Stimulated activated CD4-positive, alpha-beta T cell treated with anti-CD3 and anti-CD28 coated beads, Interleukin-4, amount 100 ng/mL, for 4 hours (primary cell): ENCODE measurements around the gene FBF1.
A peak's percentile ranks its signal among the peaks of the same experiment; 100 is the strongest.

ENCODE experiments used
- DNase-seq, 2 experiments: peaks; one replicate each; pipeline ENCODE4 v3.0.0-alpha.2; 2020

FBF1 gene

DNA sequence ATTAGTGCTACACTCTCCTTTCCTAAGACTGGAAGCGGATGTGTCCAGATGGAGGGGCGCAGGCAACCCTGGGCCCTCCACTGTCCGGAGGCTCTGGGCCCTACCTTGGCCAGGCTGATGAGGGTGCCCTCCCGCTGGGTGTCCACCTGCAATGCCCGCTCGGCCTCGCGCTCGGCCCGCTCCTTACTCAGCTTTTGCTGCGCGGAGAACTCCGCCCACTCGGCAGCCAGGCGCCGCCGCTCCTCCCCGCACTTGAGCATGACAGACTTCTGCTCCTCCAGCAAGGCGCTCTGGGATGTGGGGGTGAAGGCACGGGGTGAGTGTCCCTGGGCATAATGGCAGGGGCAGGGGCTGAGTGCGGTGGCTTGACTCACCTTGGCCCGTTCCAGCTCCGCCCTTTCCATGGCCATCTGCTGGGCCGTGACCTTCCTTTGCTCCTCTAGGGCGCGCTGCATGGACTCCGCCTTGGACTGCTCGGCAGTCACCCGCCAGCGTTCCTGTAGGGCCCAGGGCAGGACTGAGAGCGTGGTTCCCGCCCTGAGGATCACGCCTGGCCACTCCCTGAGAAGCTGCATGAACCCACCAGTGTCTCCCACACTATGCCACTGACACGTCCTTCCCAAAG, 26.1 kb downstream of the FBF1 start:
- no peak for DNase-seq

DNA sequence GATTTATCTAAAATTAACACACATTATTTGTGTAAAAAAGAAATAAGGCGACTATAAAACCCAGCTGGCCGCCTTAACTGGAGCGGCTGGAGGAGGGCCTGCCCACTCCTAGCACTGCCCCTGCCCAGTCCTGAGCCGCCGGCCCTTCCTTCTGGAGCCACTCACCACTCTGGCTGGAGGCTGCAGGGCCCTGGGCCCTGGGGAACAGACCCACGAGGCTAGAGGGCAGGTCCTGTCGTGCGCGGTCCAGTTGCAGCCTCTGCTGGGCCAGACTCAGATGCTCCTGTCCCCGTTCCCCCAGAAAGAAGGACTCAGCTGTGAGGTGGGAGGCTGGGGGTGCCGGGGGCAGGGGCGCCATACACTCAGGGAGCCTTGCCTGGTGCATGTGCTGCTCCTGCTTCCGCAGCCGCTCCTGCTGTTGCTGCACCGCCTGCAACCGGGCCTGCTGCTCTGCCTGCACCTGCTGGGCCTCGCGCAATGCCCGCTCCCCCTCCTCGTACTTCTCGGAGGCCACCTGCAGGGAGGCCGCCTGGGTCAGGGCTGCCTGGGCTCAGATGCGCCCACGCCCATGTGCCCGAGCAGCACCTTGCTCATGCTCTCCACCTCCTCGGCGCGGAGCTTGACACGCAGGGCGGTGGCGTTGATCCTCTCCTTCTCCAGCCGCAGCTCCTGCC, 27.2 kb downstream of the FBF1 start:
- DNase-seq, result no peak

DNA sequence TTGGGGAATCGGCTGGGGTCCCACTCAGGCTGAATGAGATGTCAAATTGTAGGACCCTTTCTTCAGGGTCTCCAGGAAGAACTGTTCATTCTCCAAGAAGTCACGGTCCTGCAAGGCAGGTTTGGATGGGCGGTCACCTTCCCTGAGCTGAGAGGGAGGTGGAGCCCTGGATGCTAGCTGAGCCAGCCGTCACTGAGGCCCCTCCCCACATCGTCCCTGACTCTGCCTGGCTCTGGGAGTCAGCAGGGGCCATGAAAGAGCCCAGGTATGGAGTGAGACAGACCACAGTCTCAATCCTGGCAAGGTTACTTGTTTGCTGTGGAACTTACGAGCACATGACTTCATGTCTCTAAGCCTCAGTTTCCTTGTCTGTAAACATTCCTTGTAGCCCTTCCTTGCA, 30.1 kb downstream of the FBF1 start:
- DNase-seq, result no peak

DNA sequence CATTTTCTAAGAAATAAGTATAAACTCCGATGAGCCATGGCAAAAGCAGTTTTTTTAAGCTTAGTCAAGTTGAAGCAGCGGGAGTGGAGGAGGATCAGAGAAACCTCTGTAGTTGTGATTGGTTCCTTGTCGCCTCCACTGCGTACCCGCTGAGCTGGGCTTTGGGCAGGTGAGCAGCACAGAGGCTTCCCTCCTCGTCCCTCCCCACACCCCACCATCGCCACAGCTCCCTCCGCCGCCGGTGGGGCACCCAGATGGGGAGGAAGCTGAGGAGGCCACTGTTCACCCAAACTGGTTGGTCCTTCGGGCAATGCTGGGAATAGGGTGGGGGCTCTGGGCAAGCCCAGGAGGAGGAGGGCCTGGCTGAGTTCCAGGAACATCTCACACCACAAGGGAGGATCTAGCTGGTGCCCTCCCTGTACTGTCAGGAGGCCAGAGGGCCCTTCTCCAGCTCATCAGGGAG, 31.0 kb downstream of the FBF1 start:
- no peak for DNase-seq

DNA sequence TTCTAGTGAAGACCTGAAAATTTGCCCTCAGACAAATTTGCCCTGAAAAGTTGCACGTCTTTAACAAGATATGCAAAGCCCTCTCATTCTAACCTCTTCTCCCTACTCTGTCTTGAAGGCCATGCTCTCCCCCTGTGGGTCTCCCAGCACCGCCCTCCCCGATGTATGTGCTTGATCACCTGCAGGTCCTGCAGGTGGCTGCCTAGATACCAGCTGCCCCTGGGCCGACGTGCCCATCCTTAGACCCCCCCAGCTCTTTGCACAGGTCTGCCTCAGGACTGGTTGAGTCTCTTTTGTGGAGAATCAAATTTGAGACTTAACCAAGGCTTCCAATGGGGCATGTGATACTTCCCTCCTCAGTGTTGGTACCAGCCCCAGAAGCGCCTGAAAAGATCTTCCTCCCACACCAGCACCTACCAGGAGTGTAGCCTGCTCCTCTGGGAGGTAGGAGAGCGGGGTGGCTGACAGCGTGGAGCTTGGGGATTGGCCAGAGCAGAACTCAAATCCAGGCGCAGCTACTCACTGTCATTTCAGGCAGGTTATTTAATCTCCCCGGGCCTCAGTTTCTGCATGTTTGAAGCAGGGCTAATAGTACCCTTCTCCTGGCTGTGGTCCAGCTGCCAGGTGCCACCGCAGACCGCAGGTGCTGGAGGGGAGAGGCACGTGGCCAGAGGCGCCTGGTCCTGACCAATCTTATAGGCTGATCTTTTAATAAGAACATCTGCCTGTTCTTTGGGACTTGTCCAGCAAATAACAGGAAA, 31.6 kb downstream of the FBF1 start:
- DNase-seq, result no peak

DNA sequence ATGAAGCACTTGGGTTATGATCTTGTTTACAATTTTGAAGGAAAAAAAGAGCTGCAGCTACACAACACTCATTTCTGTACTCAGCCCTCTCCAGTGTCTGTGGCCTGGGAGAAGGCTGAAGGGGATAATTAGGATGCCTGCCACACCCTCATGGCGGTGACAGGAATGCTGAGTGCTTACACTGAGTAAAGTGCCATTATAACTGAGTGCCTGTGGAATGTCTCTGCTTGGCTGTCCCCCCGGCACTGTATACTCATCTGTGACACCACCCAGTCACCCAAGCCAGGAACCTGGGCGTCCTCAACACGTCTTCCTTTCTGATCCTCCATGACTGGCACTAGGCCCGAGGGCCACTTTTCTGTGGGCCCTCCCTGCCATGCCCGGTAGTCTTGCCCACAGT, 32.6 kb downstream of the FBF1 start:
- no peak for DNase-seq

DNA sequence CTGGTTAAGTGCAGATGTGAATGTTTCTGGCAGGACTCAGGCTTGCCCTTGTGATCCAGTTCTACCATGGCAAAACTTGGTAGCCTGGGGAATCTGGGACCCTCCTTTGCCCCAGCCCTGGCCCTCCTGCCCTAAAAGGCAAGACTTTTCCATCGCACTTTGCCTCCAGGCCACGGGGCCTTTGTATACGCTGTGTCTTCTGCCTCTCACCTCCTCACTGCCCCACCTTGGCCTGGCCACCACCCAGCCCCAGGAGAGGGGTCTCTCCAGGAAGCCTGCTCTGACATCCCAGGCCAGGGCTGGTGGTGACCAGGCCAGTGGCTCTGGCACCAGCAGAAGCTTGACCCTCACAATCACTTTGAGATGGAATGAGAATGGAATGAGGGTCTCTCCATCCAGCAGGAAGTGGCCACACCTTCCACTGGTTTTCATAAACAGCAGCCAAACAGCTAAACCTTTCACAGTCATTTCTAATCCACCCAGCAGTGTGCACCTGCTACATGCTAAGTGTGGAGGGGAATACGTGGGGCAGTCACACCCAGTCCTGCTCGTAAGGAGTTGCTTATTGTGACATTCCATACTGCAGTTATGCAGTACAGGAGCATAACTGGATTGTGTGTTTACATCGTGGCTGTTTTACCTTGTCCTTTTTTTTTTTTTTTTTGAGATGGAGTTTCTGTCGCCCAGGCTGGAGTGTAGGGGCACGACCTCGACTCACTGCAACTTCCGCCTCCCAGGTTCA, 34.5 kb downstream of the FBF1 start:
- DNase-seq, result no peak

DNA sequence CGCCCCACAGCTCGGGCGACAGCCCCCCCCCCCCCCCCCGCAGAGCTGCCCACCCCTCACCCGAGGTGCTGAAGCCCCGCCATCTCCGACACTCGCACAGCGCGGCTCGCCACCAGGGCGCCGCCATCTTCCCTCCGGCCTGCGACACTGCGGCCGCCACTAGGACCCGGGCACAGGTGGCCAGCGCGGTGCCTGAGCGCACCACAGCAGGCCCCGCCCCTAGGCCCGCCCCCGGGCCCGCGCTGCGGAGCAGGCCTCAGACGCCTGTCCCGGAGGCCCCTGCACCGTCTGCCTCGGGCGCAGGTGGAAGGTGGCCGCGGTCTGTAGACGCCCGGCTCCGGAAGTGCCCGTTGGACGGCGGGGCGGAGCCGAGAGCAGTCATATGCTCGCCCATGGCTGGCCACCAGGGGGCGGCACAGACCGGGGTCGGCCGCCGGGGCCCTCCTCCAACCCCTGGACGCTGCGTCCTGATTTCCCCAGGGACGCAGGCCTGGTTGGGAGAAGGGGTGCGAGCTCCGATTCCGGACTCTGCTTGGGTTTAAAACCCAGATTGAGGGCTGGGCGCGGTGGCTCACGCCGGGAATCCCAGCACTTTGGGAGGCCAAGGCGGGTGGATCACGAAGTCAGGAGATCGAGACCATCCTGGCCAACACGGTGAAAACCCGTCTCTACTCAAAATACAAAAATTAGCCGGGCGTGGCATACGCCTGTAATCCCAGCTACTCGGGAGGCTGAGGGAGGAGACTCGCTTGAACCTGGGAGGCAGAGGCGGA, 35.9 kb downstream of the FBF1 start, which contains the start of gene MRPL38:
TSS of gene MRPL38 (minus strand) at position 136 of the 773 bp plus-strand sequence. CDS start at position 127, 9 bp downstream.
- peak; percentile 87 to 92 for DNase-seq

DNA sequence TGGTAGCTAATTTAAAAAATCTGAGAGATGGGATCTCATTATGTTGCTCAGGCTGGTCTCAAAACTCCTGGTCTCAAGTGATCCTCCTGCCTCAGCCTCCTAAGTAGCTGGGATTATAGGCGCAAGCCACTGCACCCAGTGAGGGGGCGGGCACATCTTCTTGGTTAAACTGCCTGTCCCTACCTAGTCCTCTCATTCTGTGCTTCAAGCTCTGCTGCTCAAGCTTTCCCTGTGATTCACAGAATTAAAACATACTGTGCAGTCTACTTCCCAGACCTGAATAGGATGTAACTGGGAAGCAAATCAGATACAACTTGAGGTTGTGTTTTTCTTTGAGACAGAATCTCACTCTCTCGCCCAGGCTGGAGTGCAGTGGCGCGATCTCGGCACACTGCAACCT, 38.4 kb downstream of the FBF1 start:
- no peak for DNase-seq

DNA sequence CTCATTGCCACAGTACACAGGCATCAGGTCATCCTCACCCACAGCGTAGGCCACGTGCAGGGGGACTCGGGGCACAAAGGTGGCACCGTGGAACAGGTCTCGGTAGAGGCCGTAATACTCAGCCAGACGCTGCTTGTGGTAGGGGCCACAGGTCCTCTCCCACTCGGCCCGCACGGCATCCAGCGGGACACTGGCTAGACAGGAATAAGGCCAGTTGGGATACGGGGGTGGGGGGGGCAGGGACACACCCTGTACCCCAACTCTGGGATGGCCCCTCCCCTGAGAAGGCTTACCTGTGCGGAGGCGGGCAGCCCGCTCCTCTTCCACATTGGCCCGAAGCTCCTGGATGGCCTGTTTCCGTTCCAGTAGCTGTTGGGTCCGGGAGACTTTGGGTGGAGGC, 39.1 kb downstream of the FBF1 start:
- DNase-seq, result no peak

DNA sequence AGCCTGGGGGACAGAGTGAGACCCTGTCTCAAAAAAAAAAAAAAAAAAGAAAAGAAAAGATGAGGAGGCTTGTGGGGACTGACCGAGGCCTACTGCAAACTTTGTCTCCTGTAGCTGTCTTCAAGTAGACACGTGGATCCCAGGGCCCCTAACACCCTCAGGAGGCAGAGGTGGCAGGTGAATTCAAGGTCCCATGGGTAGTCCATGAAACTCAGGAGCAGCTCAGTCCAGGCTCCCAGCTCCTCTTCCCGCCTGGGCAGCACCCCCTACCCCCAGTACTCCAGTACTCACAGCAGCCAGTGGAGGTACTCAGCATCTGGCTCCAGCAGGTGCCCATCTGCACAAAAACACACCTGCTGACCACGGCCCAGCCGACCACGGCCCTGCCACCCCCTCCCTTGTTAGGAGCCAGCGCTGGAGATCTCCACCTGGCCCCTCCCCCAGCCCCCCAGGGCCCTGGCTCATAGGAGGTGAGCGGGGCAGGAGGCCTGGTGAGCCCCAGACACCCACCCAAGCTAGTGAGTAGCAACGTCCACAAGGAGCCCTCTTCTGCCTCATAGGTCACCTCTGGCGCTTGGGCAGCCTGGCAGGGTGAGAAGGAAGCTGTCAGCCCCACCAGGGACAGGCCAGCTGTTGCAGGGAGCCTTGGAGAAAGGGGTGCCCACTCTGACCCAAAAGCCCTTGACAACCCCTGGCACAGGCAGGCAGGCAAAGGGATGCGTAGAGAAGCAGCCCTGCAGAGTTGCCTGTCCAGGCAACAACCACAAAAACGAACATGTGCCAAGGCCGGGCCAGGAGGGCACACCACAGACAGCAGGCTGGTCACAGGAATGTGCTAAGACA, 39.9 kb downstream of the FBF1 start:
- no peak for DNase-seq

DNA sequence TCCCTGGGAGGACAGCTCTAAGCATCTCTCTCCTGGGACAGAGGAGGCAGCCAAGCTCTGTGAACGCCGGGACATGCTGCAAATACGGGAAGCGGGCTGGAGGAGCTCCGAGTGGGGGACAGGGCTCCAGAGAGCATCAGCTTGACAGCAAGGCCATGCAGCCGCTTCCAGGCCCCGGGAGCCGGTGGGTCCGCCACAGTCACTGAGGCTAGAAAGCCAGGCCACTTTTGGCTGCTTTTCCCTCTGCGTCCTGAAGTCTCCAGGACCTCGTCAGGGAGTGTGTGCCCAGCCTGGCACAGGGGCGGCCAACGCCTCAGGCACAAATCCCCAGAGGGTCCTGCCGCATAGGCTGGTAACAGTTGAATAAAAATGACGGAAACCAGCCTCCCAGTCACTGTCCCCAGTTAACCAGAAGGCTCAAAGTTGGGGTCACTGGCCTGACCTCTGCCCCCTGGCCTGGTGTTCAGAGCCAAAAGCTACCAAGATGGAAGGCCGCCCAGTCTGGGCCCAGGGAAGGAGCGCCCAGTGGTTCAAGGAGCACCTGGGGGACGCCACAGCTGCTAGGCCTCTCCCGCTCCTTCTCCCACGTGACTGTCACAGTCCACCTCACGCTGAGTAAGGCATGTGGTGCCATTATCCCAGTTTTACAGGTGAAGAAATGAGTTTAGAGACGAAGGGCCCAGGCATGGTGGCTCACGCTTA, 40.9 kb downstream of the FBF1 start:
- no peak for DNase-seq

DNA sequence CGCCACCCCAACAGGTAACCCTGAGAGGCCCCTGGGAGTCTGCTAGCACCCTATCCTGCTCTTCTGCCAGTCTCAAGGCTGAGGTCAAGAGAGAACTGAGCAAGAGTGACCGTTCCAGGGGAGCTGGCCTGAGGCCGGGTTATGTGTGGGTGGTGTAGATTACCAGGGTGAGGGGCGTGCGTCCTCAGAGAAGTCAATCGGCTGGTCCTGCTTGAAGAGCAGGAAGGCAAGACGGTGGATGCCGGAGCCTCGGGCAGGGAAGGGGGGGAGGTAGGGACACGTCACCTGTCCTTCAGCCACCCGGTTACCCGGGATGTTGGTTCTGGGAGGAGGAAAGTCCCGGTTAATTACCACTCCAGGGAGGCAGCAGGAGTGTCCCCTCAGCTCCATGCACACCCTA, 41.5 kb downstream of the FBF1 start:
- no peak for DNase-seq

DNA sequence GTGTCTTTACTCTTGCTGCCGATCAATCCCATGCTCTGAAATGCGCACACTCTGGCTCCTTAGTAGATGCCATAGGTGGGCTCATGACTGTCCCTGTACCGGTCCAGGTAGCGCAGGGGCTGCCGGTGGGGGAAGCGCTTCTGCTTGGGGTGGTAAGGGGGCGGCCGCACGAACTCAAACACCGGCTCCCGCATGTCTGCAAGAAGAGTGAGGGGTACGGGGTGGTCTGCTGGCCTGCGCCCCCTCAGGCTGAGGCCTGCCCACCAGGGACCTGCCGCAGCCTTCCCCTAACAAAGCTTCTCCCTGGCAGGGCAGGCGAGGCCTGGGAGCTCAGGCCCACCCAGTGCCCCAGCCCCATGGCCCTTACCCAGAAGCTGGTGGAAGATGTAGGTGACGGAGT, 42.1 kb downstream of the FBF1 start:
- no peak for DNase-seq

DNA sequence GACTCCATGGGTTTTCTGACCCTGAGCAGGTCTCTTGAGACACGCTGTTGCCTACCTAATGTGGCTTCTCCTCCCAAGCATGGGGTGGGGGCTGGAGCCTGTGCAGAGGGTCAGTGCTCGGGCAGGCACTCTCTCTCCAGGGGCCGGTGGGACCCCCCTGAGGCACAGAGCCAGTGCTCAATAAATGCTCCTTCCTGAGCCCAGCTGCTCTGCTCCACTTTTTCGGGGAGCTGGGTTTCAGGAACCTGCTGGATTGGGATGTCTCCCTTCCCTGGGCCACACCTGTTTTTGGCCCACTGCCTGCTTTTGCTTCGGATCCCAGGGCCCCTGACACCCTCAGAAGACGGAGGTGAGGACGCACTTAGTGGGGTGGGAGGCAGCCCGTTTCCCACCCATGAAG, 42.8 kb downstream of the FBF1 start:
- DNase-seq, result no peak

DNA sequence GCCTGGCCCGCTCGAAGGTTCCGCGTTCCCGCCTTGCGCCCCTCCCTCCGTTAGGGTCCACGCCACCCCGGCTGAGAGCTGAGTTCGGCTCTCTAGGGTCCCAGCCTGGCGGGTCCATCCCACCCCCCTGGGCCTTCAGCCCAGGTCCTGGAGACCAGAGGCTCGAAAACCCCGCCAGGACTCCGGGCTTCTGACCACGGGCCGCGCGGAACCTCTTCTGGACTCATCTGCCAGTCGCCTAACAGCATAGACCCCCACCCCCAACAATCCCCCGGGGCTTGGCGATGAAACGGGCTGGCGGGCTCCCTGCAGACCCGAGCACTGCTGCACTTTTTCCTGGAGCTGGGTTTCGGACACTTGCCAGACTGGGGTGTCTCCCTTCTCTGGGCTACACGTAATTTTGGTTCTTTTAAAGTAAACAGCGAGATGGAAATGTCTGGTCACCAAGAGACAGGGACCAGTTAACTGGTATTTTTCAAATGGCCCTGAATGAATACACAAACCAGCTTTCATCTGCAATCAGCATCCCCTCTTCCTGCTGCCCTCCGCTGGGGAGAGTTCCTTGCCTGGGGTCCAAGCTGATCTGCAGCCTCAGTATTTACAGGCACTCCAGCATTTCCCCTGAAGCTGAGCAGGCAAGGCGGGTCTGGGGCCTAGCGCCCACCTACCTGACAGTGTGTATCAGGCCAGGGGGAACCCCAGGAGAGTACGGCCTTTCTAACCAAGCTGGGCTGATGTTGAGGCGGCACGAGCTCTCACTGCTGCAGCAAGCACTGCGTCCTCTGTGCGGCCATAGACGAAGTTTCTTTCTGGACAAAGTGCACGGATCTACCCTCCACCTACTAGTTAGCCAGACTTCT, 43.5 kb downstream of the FBF1 start:
- DNase-seq, result no peak

DNA sequence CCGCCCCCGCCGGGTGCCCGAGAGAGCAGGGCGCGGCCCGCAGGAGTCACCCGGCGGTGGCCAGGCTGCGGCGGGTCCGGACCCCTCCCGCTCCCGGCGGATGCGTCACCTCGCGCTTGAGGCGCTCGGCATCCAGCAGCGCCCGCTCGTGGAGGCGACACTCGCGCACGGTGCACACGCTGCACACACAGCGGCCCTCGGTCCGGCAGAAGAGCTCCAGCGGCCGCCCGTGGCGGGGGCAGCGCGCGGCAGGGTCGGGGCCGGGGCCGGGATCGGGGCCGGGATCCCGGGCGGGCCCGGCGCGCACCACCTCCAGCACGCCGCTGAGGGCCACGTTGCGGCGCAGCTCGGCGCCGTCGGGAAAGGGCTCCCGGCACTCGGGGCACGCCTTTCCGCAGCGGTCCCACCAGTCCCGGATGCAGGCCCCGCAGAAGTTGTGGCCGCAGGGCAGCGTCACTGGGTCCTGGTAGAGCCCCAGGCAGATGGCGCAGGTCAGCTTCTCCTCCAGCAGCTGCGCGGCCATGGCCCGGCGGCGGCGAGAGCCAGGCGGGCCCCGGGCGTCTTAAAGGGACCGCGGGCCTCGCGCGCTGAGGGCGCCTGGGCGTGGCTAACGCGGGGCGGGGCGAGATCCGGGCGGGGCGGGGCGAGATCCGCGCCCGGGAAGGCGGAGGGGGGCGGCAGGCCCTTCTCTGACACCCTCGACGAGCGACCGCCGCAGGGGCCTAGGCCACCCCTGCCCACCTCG, 44.3 kb downstream of the FBF1 start, which contains the start of gene TRIM65:
TSS of gene TRIM65 (minus strand) at position 537 of the 745 bp plus-strand sequence. CDS start at position 523, 14 bp downstream.
- DNase-seq, result peak; percentile 81 to 82

DNA sequence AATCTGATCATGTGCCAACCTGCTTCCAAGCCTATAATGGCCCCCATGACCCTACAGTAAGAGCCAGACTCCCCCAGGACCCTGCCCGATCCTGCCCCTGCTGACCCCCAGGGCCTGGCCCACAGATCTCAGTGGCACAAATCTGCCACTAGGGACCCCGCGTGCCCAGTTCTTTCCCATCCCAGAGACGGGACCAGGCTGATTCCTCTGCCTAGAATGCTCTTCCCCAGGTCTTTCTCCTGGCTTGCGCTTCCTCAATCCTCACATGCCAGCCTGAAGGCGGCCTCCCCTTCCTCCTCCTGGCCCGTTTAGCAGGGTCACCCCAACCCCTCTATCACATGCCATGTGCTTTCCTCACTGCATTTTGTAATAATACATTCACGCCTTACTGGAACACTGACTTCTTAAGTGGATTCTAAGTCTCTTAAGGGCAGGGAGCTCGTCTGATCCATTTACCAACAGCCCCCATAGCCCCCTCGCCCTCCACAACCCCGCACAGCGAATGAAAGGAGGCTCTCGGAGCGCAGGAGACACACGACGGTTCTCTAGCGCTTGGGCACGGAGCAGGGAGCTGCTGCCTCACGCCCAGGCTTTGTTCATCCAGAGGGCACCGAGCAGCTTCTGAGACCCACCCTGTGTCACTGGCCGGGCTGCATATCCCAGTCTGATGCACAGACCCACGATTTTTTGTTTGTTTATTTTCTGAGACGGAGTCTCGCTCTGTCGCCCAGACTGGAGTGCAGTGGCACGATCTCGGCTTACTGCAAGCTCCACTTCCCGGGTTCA, 45.3 kb downstream of the FBF1 start:
- DNase-seq, result no peak
